K562 (cell line): Measurements from ENCODE around the gene BTN3A1. TPM values are rescaled to one million over a fixed set of nuclear protein-coding genes. Genes with fewer than 3 reads are reported as not detected.

Source experiments
- CAMTA2 ChIP-seq: fragments of 250-450 bp; sonication (Bioruptor Pico); conservative IDR thresholded peaks from 2 replicates; pipeline ENCODE4 v1.5.1; 2022
- CUX1 ChIP-seq: fragments of 200-800 bp; sonication (Bioruptor generic); IDR thresholded peaks from 2 replicates; pipeline ENCODE4 v1.6.1; 2016; ENCODE audit warnings: missing genetic modification characterization, missing compliant biosample characterization
- FOXP1 ChIP-seq: sonication (generic); formaldehyde crosslinking; IDR thresholded peaks from 2 replicates; pipeline ENCODE4 v1.8.0; 2022; ENCODE audit warnings: mild to moderate bottlenecking, missing genetic modification reagents
- GABPA ChIP-seq: fragments of 200-800 bp; sonication (Bioruptor generic); conservative IDR thresholded peaks from 2 replicates; pipeline ENCODE4 v1.6.1; 2016; ENCODE audit warnings: low read depth, missing genetic modification characterization, missing compliant biosample characterization
- JUN ChIP-seq, 2 experiments: sonication (generic) in 1 of 2; formaldehyde crosslinking in 1 of 2; IDR thresholded peaks; 2 replicates each; pipeline versions ENCODE4 v1.6.1 to v1.8.0; 2012 to 2022; ENCODE audit warnings: borderline replicate concordance in 2 of 2, mild to moderate bottlenecking in 2 of 2, improper control_type of control experiment in 1 of 2, low read depth in 1 of 2, low read length in 1 of 2, missing genetic modification reagents in 1 of 2
- KAT7 ChIP-seq: sonication (generic); formaldehyde crosslinking; IDR thresholded peaks from 2 replicates; pipeline ENCODE4 v1.8.0; 2022; ENCODE audit warnings: missing genetic modification reagents, mild to moderate bottlenecking, borderline replicate concordance
- KLF10 ChIP-seq: fragments of 250-450 bp; sonication (Bioruptor Pico); IDR thresholded peaks from 2 replicates; pipeline ENCODE4 v1.6.1; 2021; ENCODE audit warnings: matching md5 sums
- PKNOX1 ChIP-seq: fragments of 450-650 bp; IDR thresholded peaks from 2 replicates; pipeline ENCODE4 v1.6.1; 2016
- POLR2B ChIP-seq: fragments of 450-650 bp; IDR thresholded peaks from 2 replicates; pipeline ENCODE4 v1.6.1; 2018; ENCODE audit warnings: low read depth; ENCODE audit not compliant: partially characterized antibody
- RBFOX2 ChIP-seq: fragments of 200-400 bp; formaldehyde crosslinking; IDR thresholded peaks from 2 replicates; pipeline ENCODE4 v1.6.1; 2017; ENCODE audit warnings: low read depth, mild to moderate bottlenecking, low read length, moderate library complexity
- RCOR1 ChIP-seq, 2 experiments: IDR thresholded peaks; 2 replicates each; pipeline ENCODE4 v1.6.1; 2012; ENCODE audit warnings: low read depth in 2 of 2, low read length in 2 of 2, borderline replicate concordance in 1 of 2, improper control_type of control experiment in 1 of 2
- SMARCA4 ChIP-seq: fragments of 450-650 bp; IDR thresholded peaks from 2 replicates; pipeline ENCODE4 v1.6.1; 2016
- SMARCA5 ChIP-seq: fragments of 450-650 bp; IDR thresholded peaks from 2 replicates; pipeline ENCODE4 v1.6.1; 2016
- ZBTB1 ChIP-seq: sonication (generic); formaldehyde crosslinking; IDR thresholded peaks from 2 replicates; pipeline ENCODE4 v1.8.1; 2023; ENCODE audit warnings: missing genetic modification reagents, low read depth, mild to moderate bottlenecking, borderline replicate concordance
- ZNF668 ChIP-seq: fragments of 250-450 bp; sonication (Bioruptor Pico); IDR thresholded peaks from 2 replicates; pipeline ENCODE4 v1.8.0; 2022; ENCODE audit warnings: mild to moderate bottlenecking, inconsistent platforms
- polyA plus RNA-seq, 8 experiments: library from polyadenylated mRNA; depleted of rRNA in 4 of 8; stranded (reverse) in 5 of 8; unstranded in 3 of 8; fragments of >200 nt; fragmentation: Nextera tagmentation in 2 of 8; fragmentation: Illumina TruSeq in 1 of 8; extraction: Ambion mirVana in 2 of 8; extraction: Trizol in 1 of 8; gene quantifications; 2 replicates each; pipeline versions ENCODE4 v1.2.1 to v1.2.3, GENCODE V29; 2011 to 2014; ENCODE audit warnings: inconsistent platforms in 1 of 8, missing spikeins in 1 of 8
- total RNA-seq, 7 experiments: library from RNA; depleted of rRNA in 6 of 7; stranded (reverse); fragments of >200 nt in 6 of 7; fragmentation: Illumina TruSeq in 2 of 7; extraction: Trizol in 2 of 7; gene quantifications; 2 replicates each; pipeline versions ENCODE4 v1.2.1 to v1.2.3, GENCODE V29; 2011 to 2021; ENCODE audit warnings: low replicate concordance in 1 of 7
- TF ChIP-seq, protein P1 (sequence below): fragments of 250-450 bp; sonication (Bioruptor Pico); IDR thresholded peaks from 2 replicates; pipeline ENCODE4 v1.4.0; 2020; ENCODE audit warnings: mild to moderate bottlenecking
- TF ChIP-seq, protein P2 (sequence below): fragments of 250-450 bp; sonication (Bioruptor Pico); IDR thresholded peaks from 2 replicates; pipeline ENCODE4 v1.8.0; 2022; ENCODE audit warnings: inconsistent platforms

Gene BTN3A1
- total and polyA plus RNA-seq, 9 of the 15 experiments (the other 6 are each of a cell fraction or from before 2014, with no cell fraction given), result 0.84 to 8.5 (median 3.9) TPM

GRCh38 chr6:26383624-26384417, 18.3 kb upstream of the BTN3A1 start (continued):
- TF ChIP-seq, protein P1, sequence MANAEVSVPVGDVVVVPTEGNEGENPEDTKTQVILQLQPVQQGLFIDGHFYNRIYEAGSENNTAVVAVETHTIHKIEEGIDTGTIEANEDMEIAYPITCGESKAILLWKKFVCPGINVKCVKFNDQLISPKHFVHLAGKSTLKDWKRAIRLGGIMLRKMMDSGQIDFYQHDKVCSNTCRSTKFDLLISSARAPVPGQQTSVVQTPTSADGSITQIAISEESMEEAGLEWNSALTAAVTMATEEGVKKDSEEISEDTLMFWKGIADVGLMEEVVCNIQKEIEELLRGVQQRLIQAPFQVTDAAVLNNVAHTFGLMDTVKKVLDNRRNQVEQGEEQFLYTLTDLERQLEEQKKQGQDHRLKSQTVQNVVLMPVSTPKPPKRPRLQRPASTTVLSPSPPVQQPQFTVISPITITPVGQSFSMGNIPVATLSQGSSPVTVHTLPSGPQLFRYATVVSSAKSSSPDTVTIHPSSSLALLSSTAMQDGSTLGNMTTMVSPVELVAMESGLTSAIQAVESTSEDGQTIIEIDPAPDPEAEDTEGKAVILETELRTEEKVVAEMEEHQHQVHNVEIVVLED (CRISPR knock-in tag), result no peak
- no peak for TF ChIP-seq KLF10
- peak; percentile 48; the same call in 1 of the 2 replicates for TF ChIP-seq ZBTB1
- TF ChIP-seq RCOR1 (IDR thresholded peaks at IDR 0.05; ENCODE audit: borderline replicate concordance in 1 of 2, low read depth in 2 of 2, low read length in 2 of 2), result 0 out of 4 replicates have a peak, but pooled peaks of 1 of the 2 experiments have one; percentile 21
- 0 out of 2 replicates have a peak, but pooled peaks have one; percentile 62 for TF ChIP-seq FOXP1 (CRISPR knock-in tag)
- TF ChIP-seq CUX1 (CRISPR knock-in tag), result no peak
- TF ChIP-seq KAT7 (CRISPR knock-in tag), result 0 out of 2 replicates have a peak, but pooled peaks have one; percentile 65
- TF ChIP-seq JUN (IDR thresholded peaks at IDR 0.05; ENCODE audit: borderline replicate concordance, low read depth, low read length), result peak; percentile 69; the same call in 1 of the 2 replicates
- 0 out of 2 replicates have a peak, but pooled peaks have one; percentile 43 for TF ChIP-seq JUN (CRISPR knock-in tag; IDR thresholded peaks at IDR 0.05; ENCODE audit: borderline replicate concordance)
- no peak for TF ChIP-seq GABPA
- peak; percentile 44 for TF ChIP-seq RBFOX2
- no peak for TF ChIP-seq CAMTA2 (CRISPR knock-in tag)
- TF ChIP-seq POLR2B, result peak; percentile 18
- TF ChIP-seq PKNOX1, result peak; percentile 87
- TF ChIP-seq SMARCA4, result 0 out of 2 replicates have a peak, but pooled peaks have one; percentile 67
- no peak for TF ChIP-seq ZNF668
- TF ChIP-seq SMARCA5, result 0 out of 2 replicates have a peak, but pooled peaks have one; percentile 26
- TF ChIP-seq, protein P2, sequence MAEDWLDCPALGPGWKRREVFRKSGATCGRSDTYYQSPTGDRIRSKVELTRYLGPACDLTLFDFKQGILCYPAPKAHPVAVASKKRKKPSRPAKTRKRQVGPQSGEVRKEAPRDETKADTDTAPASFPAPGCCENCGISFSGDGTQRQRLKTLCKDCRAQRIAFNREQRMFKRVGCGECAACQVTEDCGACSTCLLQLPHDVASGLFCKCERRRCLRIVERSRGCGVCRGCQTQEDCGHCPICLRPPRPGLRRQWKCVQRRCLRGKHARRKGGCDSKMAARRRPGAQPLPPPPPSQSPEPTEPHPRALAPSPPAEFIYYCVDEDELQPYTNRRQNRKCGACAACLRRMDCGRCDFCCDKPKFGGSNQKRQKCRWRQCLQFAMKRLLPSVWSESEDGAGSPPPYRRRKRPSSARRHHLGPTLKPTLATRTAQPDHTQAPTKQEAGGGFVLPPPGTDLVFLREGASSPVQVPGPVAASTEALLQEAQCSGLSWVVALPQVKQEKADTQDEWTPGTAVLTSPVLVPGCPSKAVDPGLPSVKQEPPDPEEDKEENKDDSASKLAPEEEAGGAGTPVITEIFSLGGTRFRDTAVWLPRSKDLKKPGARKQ (CRISPR knock-in tag), result no peak
